WTC11 (cell line): ENCODE results near the gene OPCML. TPM values are rescaled to one million over a fixed set of nuclear protein-coding genes. Genes with fewer than 3 reads are reported as not detected.

Source experiments
- ATAC-seq: fragments of 200-7000 bp; cut with Tn5 transposase; 2 replicates; pipeline ENCODE4 v1.10.0; 2021; ENCODE audit warnings: mild to moderate bottlenecking, moderate library complexity
- CTCF ChIA-PET: fragments of 300-600 bp; sonication (Branson Sonifier 250); formaldehyde crosslinking; loops from one replicate; lab custom pipeline; 2021; ENCODE audit warnings: antibody characterized with exemption; lab: Charles Lee
- POLR2A ChIA-PET: fragments of 350-600 bp; sonication (Branson Sonifier 250); formaldehyde crosslinking; loops from one replicate; lab custom pipeline; 2021; ENCODE audit warnings: antibody characterized with exemption; lab: Charles Lee
- DNase-seq: peaks from one replicate; pipeline ENCODE4 v3.0.0; 2021; ENCODE audit warnings: low spot score
- H3K27ac Mint-ChIP-seq: 2 replicates; pipeline ENCODE4 v1.8.0; 2021; ENCODE audit warnings: mixed read lengths
- H3K27me3 Mint-ChIP-seq: 2 replicates; pipeline ENCODE4 v1.8.0; 2021; ENCODE audit warnings: low read depth, mild to moderate bottlenecking, moderate library complexity, mixed read lengths
- H3K36me3 Mint-ChIP-seq: 2 replicates; pipeline ENCODE4 v1.8.0; 2021; ENCODE audit warnings: mixed read lengths
- H3K4me1 Mint-ChIP-seq: 2 replicates; pipeline ENCODE4 v1.8.0; 2022; ENCODE audit warnings: mixed read lengths
- H3K4me3 Mint-ChIP-seq: 2 replicates; pipeline ENCODE4 v1.8.0; 2021; ENCODE audit warnings: mild to moderate bottlenecking, moderate library complexity, mixed read lengths
- H3K9me3 Mint-ChIP-seq: 2 replicates; pipeline ENCODE4 v1.8.0; 2021; ENCODE audit warnings: mixed read lengths
- AR ChIP-seq: fragments of 250-450 bp; sonication (Bioruptor Pico); IDR thresholded peaks from 2 replicates; pipeline ENCODE4 v1.9.0; 2021; ENCODE audit warnings: mild to moderate bottlenecking
- ARID4B ChIP-seq: sonication (generic); formaldehyde crosslinking; IDR thresholded peaks from 2 replicates; pipeline ENCODE4 v1.8.0; 2023; ENCODE audit warnings: missing genetic modification reagents, mild to moderate bottlenecking, borderline replicate concordance
- CREB1 ChIP-seq: sonication (generic); formaldehyde crosslinking; IDR thresholded peaks from 2 replicates; pipeline ENCODE4 v1.8.0; 2023; ENCODE audit warnings: mild to moderate bottlenecking, missing genetic modification reagents
- E2F5 ChIP-seq: sonication (generic); formaldehyde crosslinking; IDR thresholded peaks from 2 replicates; pipeline ENCODE4 v1.8.1; 2022; ENCODE audit warnings: mild to moderate bottlenecking, moderate library complexity, missing genetic modification reagents
- JAZF1 ChIP-seq: fragments of 250-450 bp; sonication (Bioruptor Pico); IDR thresholded peaks from 2 replicates; pipeline ENCODE4 v1.9.0; 2021; ENCODE audit warnings: moderate library complexity, mild to moderate bottlenecking, inconsistent platforms
- JUN ChIP-seq: sonication (generic); formaldehyde crosslinking; IDR thresholded peaks from 2 replicates; pipeline ENCODE4 v1.8.0; 2023; ENCODE audit warnings: mild to moderate bottlenecking, missing genetic modification reagents
- NR2C2 ChIP-seq: sonication (generic); formaldehyde crosslinking; IDR thresholded peaks from 2 replicates; pipeline ENCODE4 v1.8.0; 2022; ENCODE audit warnings: mild to moderate bottlenecking, missing genetic modification reagents
- SP1 ChIP-seq: sonication (generic); formaldehyde crosslinking; conservative IDR thresholded peaks from 2 replicates; pipeline ENCODE4 v1.8.1; 2022; ENCODE audit warnings: missing genetic modification reagents
- TEAD4 ChIP-seq: sonication (generic); formaldehyde crosslinking; IDR thresholded peaks from 2 replicates; pipeline ENCODE4 v1.8.0; 2022; ENCODE audit warnings: mild to moderate bottlenecking, missing genetic modification reagents
- ZBTB21 ChIP-seq: sonication (generic); formaldehyde crosslinking; IDR thresholded peaks from 2 replicates; pipeline ENCODE4 v1.8.1; 2023; ENCODE audit warnings: mild to moderate bottlenecking, missing genetic modification reagents, borderline replicate concordance
- ZNF219 ChIP-seq: sonication (generic); formaldehyde crosslinking; IDR thresholded peaks from 2 replicates; pipeline ENCODE4 v1.8.0; 2023; ENCODE audit warnings: missing genetic modification reagents, mild to moderate bottlenecking, borderline replicate concordance
- ZNF263 ChIP-seq: sonication (generic); formaldehyde crosslinking; IDR thresholded peaks from 2 replicates; pipeline ENCODE4 v1.8.1; 2022; ENCODE audit warnings: low read depth, mild to moderate bottlenecking, moderate library complexity, missing genetic modification reagents
- ZNF281 ChIP-seq: sonication (generic); formaldehyde crosslinking; IDR thresholded peaks from 2 replicates; pipeline ENCODE4 v1.8.0; 2023; ENCODE audit warnings: mild to moderate bottlenecking, missing genetic modification reagents
- ZNF317 ChIP-seq: sonication (generic); formaldehyde crosslinking; IDR thresholded peaks from 2 replicates; pipeline ENCODE4 v1.8.1; 2023; ENCODE audit warnings: low read depth, mild to moderate bottlenecking, moderate library complexity, missing genetic modification reagents, borderline replicate concordance
- ZNF396 ChIP-seq: fragments of 250-450 bp; sonication (Bioruptor Pico); IDR thresholded peaks from 2 replicates; pipeline ENCODE4 v1.8.0; 2021; ENCODE audit warnings: mild to moderate bottlenecking, moderate library complexity, borderline replicate concordance
- ZSCAN18 ChIP-seq: fragments of 250-450 bp; sonication (Bioruptor Pico); IDR thresholded peaks from 2 replicates; pipeline ENCODE4 v2.1.2; 2022; ENCODE audit warnings: mild to moderate bottlenecking, moderate library complexity
- total RNA-seq: library from RNA; stranded (reverse); gene quantifications from 3 replicates; pipeline ENCODE4 v1.2.3, GENCODE V29; 2021

OPCML gene
- total RNA-seq, 1 experiment from 2014 or later, result 1.5 TPM

- Mint-ChIP-seq H3K36me3 (no peaks in the 10 kb centered on the region), H3K4me1 (peaks cover under 1% of the 10 kb centered on the region; the same call in 1 of the 2 replicates), H3K27me3 (peaks cover 8% of the 10 kb centered on the region), H3K9me3 (peaks cover 7% of the 10 kb centered on the region; the same call in 1 of the 2 replicates), H3K27ac (no peak overlapping the region), H3K4me3 (no peak overlapping the region)
- CTCF ChIA-PET, result interaction anchor here (0.8 to 3.2 kb wide), 16 partner anchors 9 to 944 kb away, joined by 3 to 17 read pairs (median 4); no protein-coding TSS in a partner anchor
- TF ChIP-seq E2F5, result no peak
- no peak for TF ChIP-seq SP1 (CRISPR knock-in tag)
- no peak for TF ChIP-seq CREB1
- TF ChIP-seq ZBTB21 (CRISPR knock-in tag), result no peak
- POLR2A ChIA-PET, result no interaction called here
- DNase-seq (peak; percentile 35), ATAC-seq (peak; percentile 93)
These were observed 473.8 kb downstream of the OPCML start for GRCh38 chr11:133058501-133058900.

GRCh38 chr11:133053124-133053776 is 479.1 kb downstream of the OPCML start:
- H3K4me3 Mint-ChIP-seq, result no peak overlapping the region
- DNase-seq (no peak), ATAC-seq (no peak)
- H3K27ac Mint-ChIP-seq, result no peak overlapping the region
- H3K36me3 Mint-ChIP-seq, result no peaks in the 10 kb centered on the region
- CTCF ChIA-PET, result no interaction called here
- H3K4me1 Mint-ChIP-seq, result peaks cover 30% of the 10 kb centered on the region
- peaks cover 7% of the 10 kb centered on the region; the same call in 1 of the 2 replicates for H3K9me3 Mint-ChIP-seq
- no peaks in the 10 kb centered on the region for H3K27me3 Mint-ChIP-seq
- no peak for TF ChIP-seq E2F5
- TF ChIP-seq ZNF317 (CRISPR knock-in tag), result no peak
- no peak for TF ChIP-seq JUN (CRISPR knock-in tag)
- no peak for TF ChIP-seq JAZF1 (CRISPR knock-in tag)
- TF ChIP-seq TEAD4, result no peak
- TF ChIP-seq ZNF263 (CRISPR knock-in tag), result no peak
- no peak for TF ChIP-seq NR2C2
- no peak for TF ChIP-seq ZNF219 (CRISPR knock-in tag)
- TF ChIP-seq ZSCAN18, result no peak
- no peak for TF ChIP-seq AR (CRISPR knock-in tag)
- TF ChIP-seq ZNF281 (CRISPR knock-in tag), result no peak
- no peak for TF ChIP-seq ZNF396 (CRISPR knock-in tag)
- no peak for TF ChIP-seq ARID4B (CRISPR knock-in tag)
- POLR2A ChIA-PET, result no interaction called here
